Activated CD4-positive, alpha-beta memory T cell treated with anti-CD3 and anti-CD28 coated beads for 36 hours (primary cell): Measurements from ENCODE around the gene EMILIN3. TPM values are rescaled to one million over a fixed set of nuclear protein-coding genes. Genes with fewer than 3 reads are reported as not detected.

Source experiments
- CTCF ChIA-PET: fragments of 350-600 bp; sonication (Branson Sonifier 250); formaldehyde crosslinking; loops from one replicate; lab custom pipeline; 2021; ENCODE audit warnings: antibody characterized with exemption, inconsistent platforms; lab: Charles Lee
- POLR2A ChIA-PET: fragments of 350-600 bp; sonication (Branson Sonifier 250); formaldehyde crosslinking; loops from one replicate; lab custom pipeline; 2021; ENCODE audit warnings: antibody characterized with exemption; lab: Charles Lee
- DNase-seq: peaks from one replicate; pipeline ENCODE4 v3.0.0-alpha.2; 2020
- H3K27ac Mint-ChIP-seq: one replicate; pipeline ENCODE4 v1.8.0; 2021; ENCODE audit warnings: mixed read lengths
- H3K27me3 Mint-ChIP-seq: one replicate; pipeline ENCODE4 v1.8.0; 2021; ENCODE audit warnings: mixed read lengths
- H3K36me3 Mint-ChIP-seq: one replicate; pipeline ENCODE4 v1.8.0; 2021; ENCODE audit warnings: mixed read lengths
- H3K4me1 Mint-ChIP-seq: one replicate; pipeline ENCODE4 v1.8.0; 2021; ENCODE audit warnings: low read depth, mixed read lengths
- H3K4me3 Mint-ChIP-seq: one replicate; pipeline ENCODE4 v1.8.0; 2021; ENCODE audit warnings: mild to moderate bottlenecking, mixed read lengths
- H3K9me3 Mint-ChIP-seq: one replicate; pipeline ENCODE4 v1.8.0; 2021; ENCODE audit warnings: mixed read lengths
- intact Hi-C: fragments of 100-400 bp; cut with micrococcal nuclease; formaldehyde crosslinking; loops from one replicate; pipeline ENCODE4 v1.15.1; 2023
- total RNA-seq, 2 experiments: library from RNA; stranded (reverse); gene quantifications; one replicate each; pipeline ENCODE4 v1.2.3, GENCODE V29; 2021

Gene EMILIN3
- total RNA-seq, 2 experiments from 2014 or later: not detected

GRCh38 chr20:41369673-41370072 is 3.1 kb upstream of the EMILIN3 start:
- ChIA-PET POLR2A (no interaction called here), CTCF (no interaction called here)
- H3K36me3 Mint-ChIP-seq: peaks cover 3% of the 10 kb centered on the region
- intact Hi-C loops: no loop called here
- H3K27me3 Mint-ChIP-seq: peaks cover 47% of the 10 kb centered on the region
- DNase-seq: no peak
- H3K4me3 Mint-ChIP-seq: no peak overlapping the region
- peaks cover 11% of the 10 kb centered on the region for H3K9me3 Mint-ChIP-seq
- no peak overlapping the region for H3K27ac Mint-ChIP-seq
- H3K4me1 Mint-ChIP-seq: no peaks in the 10 kb centered on the region

- ChIA-PET CTCF (no interaction called here), POLR2A (no interaction called here)
- Mint-ChIP-seq H3K36me3 (peaks cover 3% of the 10 kb centered on the region), H3K4me3 (no peak overlapping the region), H3K9me3 (peaks cover 11% of the 10 kb centered on the region), H3K27me3 (peaks cover 41% of the 10 kb centered on the region), H3K4me1 (no peaks in the 10 kb centered on the region), H3K27ac (no peak overlapping the region)
- DNase-seq: no peak
- intact Hi-C loops: no loop called here
These were observed 1.3 kb upstream of the EMILIN3 start for GRCh38 chr20:41367956-41368355.

- CTCF ChIA-PET: no interaction called here
- Mint-ChIP-seq H3K9me3 (peaks cover 8% of the 10 kb centered on the region), H3K27ac (no peak overlapping the region), H3K27me3 (peaks cover 39% of the 10 kb centered on the region), H3K4me1 (no peaks in the 10 kb centered on the region), H3K36me3 (peaks cover 3% of the 10 kb centered on the region), H3K4me3 (peak overlapping the region; percentile 4)
- DNase-seq: no peak
- POLR2A ChIA-PET: no interaction called here
- intact Hi-C loops: no loop called here
These were observed 726 bp upstream of the EMILIN3 start for GRCh38 chr20:41367393-41367695.

GRCh38 chr20:41365777-41366545 is 657 bp downstream of the EMILIN3 start:
- no peaks in the 10 kb centered on the region for H3K36me3 Mint-ChIP-seq
- CTCF ChIA-PET: no interaction called here
- POLR2A ChIA-PET: no interaction called here
- H3K4me1 Mint-ChIP-seq: no peaks in the 10 kb centered on the region
- no peak overlapping the region for H3K4me3 Mint-ChIP-seq
- DNase-seq: no peak
- peaks cover 2% of the 10 kb centered on the region for H3K9me3 Mint-ChIP-seq
- H3K27me3 Mint-ChIP-seq: peaks cover 34% of the 10 kb centered on the region
- intact Hi-C loops: no loop called here
- no peak overlapping the region for H3K27ac Mint-ChIP-seq

GRCh38 chr20:41364967-41365765 is 1.5 kb downstream of the EMILIN3 start:
- Mint-ChIP-seq H3K4me1 (no peaks in the 10 kb centered on the region), H3K27me3 (peaks cover 34% of the 10 kb centered on the region), H3K9me3 (no peaks in the 10 kb centered on the region), H3K27ac (no peak overlapping the region), H3K4me3 (no peak overlapping the region), H3K36me3 (no peaks in the 10 kb centered on the region)
- POLR2A ChIA-PET: no interaction called here
- CTCF ChIA-PET: no interaction called here
- intact Hi-C loops: no loop called here
- no peak for DNase-seq

GRCh38 chr20:41364236-41364855 is 2.3 kb downstream of the EMILIN3 start:
- Mint-ChIP-seq H3K27me3 (peaks cover 28% of the 10 kb centered on the region), H3K4me3 (no peak overlapping the region), H3K4me1 (no peaks in the 10 kb centered on the region), H3K36me3 (no peaks in the 10 kb centered on the region), H3K9me3 (no peaks in the 10 kb centered on the region), H3K27ac (no peak overlapping the region)
- no peak for DNase-seq
- ChIA-PET CTCF (no interaction called here), POLR2A (no interaction called here)
- intact Hi-C loops: no loop called here

- CTCF ChIA-PET: no interaction called here
- intact Hi-C loops: no loop called here
- Mint-ChIP-seq H3K9me3 (no peaks in the 10 kb centered on the region), H3K4me3 (no peak overlapping the region), H3K36me3 (no peaks in the 10 kb centered on the region), H3K4me1 (no peaks in the 10 kb centered on the region), H3K27ac (no peak overlapping the region), H3K27me3 (peaks cover 24% of the 10 kb centered on the region)
- DNase-seq: no peak
- POLR2A ChIA-PET: no interaction called here
These were observed 3.0 kb downstream of the EMILIN3 start for GRCh38 chr20:41363601-41364000.

- H3K9me3 Mint-ChIP-seq: no peaks in the 10 kb centered on the region
- H3K4me3 Mint-ChIP-seq: no peak overlapping the region
- no peaks in the 10 kb centered on the region for H3K36me3 Mint-ChIP-seq
- H3K27me3 Mint-ChIP-seq: peaks cover 18% of the 10 kb centered on the region
- H3K4me1 Mint-ChIP-seq: no peaks in the 10 kb centered on the region
- intact Hi-C loops: no loop called here
- no peak overlapping the region for H3K27ac Mint-ChIP-seq
- ChIA-PET POLR2A (no interaction called here), CTCF (no interaction called here)
- DNase-seq: no peak
These were observed 3.9 kb downstream of the EMILIN3 start for GRCh38 chr20:41362748-41363140.

GRCh38 chr20:41361757-41362747 is 4.6 kb downstream of the EMILIN3 start:
- H3K27me3 Mint-ChIP-seq: peaks cover 11% of the 10 kb centered on the region
- H3K36me3 Mint-ChIP-seq: no peaks in the 10 kb centered on the region
- DNase-seq: no peak
- H3K4me1 Mint-ChIP-seq: no peaks in the 10 kb centered on the region
- CTCF ChIA-PET: no interaction called here
- H3K4me3 Mint-ChIP-seq: no peak overlapping the region
- intact Hi-C loops: no loop called here
- H3K9me3 Mint-ChIP-seq: no peaks in the 10 kb centered on the region
- POLR2A ChIA-PET: interaction anchor here (0.5 kb wide), 1 partner anchor 897 kb away, joined by 3 read pairs; no protein-coding TSS in a partner anchor
- no peak overlapping the region for H3K27ac Mint-ChIP-seq

GRCh38 chr20:41360831-41361756 is 5.5 kb downstream of the EMILIN3 start:
- H3K9me3 Mint-ChIP-seq: no peaks in the 10 kb centered on the region
- H3K4me1 Mint-ChIP-seq: no peaks in the 10 kb centered on the region
- POLR2A ChIA-PET: no interaction called here
- H3K36me3 Mint-ChIP-seq: no peaks in the 10 kb centered on the region
- H3K4me3 Mint-ChIP-seq: no peak overlapping the region
- intact Hi-C loops: no loop called here
- H3K27ac Mint-ChIP-seq: no peak overlapping the region
- H3K27me3 Mint-ChIP-seq: peaks cover 10% of the 10 kb centered on the region
- no peak for DNase-seq
- CTCF ChIA-PET: no interaction called here

GRCh38 chr20:41359541-41360011 is 7.0 kb downstream of the EMILIN3 start:
- H3K4me3 Mint-ChIP-seq: no peak overlapping the region
- DNase-seq: no peak
- H3K27me3 Mint-ChIP-seq: peaks cover 2% of the 10 kb centered on the region
- no peaks in the 10 kb centered on the region for H3K9me3 Mint-ChIP-seq
- POLR2A ChIA-PET: no interaction called here
- intact Hi-C loops: no loop called here
- CTCF ChIA-PET: interaction anchor here (1.1 kb wide), 1 partner anchor 223 kb away, joined by 3 read pairs; no protein-coding TSS in a partner anchor
- H3K36me3 Mint-ChIP-seq: no peaks in the 10 kb centered on the region
- H3K4me1 Mint-ChIP-seq: no peaks in the 10 kb centered on the region
- H3K27ac Mint-ChIP-seq: no peak overlapping the region
